GM21423 (cell line): ENCODE measurements around the gene TSFM.
A peak's percentile ranks its signal among the peaks of the same experiment; 100 is the strongest.

Experiments used
- ATAC-seq: cut with Tn5 transposase; IDR thresholded peaks from one replicate; pipeline ENCODE4 v1.9.1; 2021; ENCODE audit warnings: mild to moderate bottlenecking, moderate library complexity; ENCODE audit not compliant: unreplicated experiment

TSFM gene

DNA sequence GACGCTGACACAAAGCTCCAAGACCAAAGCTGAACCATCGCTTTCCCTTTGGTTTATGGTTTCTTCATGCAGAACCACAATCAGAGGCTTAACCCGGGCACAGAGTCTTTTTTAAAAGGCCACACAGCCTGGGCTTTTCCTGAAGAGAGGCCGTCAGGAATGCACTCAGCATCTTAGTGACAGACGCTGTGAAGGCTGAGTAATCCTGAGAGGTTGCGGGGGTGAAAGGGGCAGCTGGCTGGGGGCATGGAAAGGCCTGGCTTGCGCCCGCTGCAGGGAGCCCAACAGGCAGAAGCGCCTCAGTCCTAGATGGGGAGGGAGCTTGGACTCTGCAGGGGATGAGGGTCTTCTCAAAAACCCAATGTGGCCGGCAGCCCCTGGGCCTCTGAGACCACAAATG, 50.4 kb downstream of the TSFM start:
- no peak for ATAC-seq

DNA sequence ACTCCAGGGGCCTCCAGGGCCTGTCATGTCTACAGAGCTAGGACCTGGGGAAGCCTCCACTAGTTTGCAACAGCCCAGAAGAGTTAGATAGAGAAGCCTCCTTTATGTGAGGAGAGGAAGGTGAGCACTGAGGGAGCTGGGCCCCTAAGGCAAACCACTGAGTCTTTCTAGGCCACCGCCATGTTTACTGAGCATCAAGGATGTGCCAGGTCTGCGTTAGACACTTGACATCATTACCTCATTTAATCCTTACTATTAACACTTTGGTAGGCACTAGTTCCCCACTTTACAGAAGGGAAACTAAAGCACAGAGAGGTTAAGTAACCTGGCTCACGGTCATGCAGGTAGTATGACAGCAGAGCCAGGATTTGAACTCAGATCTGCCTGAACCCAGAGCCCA, 51.1 kb downstream of the TSFM start:
- no peak for ATAC-seq

DNA sequence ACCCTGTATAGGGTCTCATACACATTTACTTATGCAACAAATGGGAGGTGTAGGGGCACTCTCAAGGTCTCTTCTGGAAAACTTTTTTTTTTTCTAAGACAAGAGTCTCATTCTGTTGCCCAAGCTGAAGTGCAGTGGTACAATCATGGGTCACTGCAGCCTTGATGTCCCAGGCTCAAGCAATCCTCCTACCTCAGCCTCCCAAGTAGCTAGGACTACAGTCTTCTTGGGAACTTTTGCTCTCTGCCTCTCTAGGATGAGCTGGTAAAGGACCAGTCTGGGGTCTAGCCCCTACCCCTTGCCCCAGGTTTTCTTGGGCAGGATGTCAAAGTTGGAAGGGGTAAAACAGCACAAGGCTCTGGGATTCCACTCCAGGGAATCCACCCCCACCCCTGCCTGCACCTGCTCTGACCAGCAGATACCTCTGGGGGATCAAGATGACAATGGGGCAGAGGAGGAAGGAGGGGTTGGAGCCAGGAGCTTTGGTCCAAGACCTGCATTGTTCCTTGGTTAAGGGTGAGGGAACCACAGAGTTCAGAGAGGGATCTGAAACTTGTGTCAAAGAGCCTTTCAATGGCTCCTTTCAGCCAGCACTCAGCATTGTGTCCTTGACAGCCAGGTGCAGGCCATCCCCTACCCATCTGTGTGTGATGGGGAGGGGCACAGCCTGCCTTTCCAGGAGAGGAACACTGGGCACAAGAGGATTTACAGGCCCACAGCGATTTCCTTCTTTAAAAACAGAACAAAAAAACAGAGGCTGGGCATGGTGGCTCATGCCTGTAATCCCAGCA, 51.7 kb downstream of the TSFM start:
- ATAC-seq = no peak

DNA sequence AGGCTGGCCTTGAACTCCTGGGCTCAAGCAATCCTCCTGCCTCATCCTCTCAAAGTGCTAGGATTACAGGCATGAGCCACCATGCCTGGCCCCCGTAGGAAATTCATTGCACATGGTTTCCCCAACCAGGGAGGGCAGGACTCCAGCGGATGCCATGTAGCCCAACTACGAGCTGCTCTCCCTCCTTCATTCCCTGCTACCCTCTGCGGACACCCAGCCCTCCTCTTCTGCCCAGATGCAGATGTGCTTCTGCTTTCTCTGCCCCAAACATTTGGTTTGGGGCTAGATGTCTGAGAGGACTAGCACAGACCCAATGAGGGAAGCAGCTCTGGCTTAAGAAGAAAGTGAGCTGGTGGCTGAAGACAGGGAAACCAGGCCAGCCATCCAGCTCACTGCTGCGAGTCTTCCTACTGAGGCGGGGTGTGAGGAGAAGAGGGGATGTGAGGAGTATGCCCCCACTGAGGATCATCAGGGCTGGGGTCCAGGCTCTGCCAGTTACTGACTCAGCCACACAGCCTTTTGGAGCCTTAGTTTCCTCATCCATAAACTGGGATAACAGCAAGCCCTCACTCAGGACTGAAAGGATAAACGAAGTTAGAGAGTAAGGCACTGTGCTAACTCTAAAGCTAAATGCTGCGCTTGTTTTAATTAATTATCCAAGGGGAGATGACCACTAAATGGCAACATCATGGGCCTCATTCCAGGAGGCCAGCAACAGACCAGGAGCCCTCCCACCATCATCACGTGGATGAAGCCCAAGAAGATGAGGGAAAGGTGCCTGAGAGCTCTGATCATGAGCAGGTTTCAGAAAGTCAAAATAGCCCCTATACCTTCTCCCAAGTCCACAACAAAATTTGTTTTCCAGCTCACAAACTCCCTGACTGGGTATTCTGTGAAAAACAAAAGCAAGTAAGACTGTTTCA, 53.0 kb downstream of the TSFM start:
- no peak for ATAC-seq

DNA sequence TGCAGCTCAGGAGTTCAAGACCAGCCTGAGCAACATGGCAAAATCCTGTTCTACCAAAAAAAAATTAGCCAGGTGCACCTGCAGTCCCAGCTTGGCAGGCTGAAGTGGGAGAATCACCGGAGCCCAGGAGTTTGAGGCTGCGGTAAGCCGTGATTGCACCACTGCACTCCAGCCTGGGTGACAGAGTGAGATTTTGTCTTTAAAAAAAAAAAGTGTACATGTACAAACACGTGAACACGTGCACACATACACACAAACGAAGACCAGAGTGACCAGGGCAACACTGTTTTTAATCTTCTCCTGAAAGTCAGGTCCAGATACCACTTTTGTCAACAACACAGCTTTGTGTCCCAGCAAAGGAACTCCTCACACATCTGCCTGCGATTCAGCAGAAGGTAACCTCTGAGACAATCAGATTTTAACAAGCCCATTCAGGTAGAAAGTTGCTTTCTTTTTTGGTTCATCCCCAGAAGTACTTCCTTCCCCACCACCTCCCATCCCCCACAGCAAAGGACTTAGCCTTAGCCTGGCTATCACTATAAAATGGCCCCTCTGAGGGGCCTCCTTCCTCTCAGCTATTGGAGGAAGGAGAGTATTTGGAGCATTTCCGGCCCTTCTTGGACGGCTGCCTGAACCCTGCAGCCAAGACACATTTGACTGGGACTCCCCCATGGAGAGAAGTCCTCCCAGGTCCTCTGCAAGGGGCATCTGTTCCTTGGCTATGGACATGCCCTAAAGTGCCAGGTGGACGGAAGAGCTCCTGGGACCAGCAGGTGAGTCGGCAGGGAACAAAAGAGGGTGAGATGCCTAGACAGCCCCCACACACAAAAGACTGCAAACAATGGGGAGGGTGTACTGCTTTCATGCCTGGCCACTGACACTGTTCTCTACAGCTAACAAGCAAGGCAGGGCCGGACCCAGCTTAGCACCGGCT, 54.1 kb downstream of the TSFM start:
- ATAC-seq = peak; percentile 47

DNA sequence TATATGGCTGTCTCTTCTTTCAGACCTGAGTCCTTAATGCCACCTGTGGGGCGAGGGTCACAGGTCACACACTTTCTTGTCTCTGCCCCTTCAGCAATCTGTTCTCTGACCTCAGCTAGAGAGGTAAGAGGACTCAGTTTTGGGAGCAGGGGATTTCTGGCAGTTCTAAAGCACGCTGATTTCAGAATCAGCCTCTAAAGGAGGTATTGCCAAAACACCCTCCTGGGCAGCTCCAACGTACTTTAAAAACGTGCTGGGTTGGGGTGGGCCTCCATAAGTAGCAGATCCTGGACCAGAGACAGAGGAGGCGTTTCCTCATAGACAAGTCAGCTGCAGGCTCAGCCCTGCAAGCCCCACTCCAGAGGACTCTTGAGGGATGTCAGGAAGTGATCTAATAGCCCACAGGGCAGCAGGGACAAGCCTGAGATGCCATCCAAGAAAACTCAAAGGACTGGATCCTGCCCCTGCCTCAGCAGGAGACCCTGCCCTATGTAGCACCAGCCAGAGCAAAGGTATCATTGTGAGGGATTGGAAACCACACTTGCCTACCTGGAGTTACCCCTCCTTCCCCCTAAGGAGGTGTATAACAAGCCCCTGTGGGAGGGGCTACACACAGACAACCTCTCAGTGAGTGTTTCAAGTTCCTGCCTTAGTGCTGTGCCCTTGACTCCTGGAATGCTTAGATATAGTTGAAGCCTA, 55.4 kb downstream of the TSFM start:
- peak; percentile 28 for ATAC-seq

DNA sequence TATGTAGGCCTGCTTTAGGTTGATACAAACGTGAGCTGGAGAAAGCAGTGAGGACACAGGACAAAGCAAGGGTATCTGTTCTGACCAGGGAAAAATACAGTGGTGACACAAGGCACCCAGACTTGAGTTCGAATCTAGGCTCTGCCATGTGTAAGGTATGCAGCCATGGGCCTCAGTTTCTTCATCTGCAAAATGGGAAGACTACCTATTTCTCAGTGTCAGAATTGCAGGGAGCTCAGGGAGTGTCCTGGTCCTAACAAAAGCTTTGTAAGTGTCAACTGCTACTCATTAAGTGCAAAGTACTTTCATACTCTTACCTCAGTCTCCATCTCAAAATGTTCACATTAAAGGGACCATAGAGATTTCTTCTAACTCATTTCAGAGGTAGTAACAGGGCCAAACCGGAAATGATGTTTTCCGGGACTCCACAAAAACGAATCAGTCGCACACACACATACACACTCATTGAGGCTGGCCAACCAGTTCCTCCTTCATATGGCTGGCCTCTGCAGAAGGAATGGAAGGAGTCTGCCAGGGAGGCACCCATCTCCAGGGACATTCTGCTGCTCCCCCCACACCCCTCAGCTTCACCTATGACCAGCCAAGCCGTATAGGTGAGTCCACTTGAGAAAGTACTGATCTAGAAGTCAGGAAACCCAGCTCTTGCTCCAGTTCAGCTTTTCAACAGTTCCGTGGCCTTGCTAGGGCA, 56.2 kb downstream of the TSFM start:
- ATAC-seq = no peak

DNA sequence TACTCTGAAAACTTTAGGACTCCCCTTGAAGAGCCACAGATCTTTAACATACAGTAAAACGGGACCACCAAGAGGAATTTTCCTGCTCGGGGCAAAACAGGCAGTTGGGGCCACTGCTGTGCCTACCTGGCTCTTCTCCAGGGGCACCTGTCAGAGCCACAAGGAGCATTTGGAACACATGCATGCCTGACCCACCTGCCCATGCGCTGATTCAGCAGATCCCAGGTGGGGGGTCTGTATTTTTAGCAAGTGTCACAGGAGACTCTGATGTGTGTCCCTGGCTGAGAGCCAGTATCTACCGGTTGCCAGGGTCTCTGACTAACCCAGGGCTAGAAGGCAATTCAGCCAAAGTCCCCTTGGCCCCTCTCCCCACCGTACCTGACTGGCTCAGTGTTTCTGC, 57.4 kb downstream of the TSFM start:
- no peak for ATAC-seq

DNA sequence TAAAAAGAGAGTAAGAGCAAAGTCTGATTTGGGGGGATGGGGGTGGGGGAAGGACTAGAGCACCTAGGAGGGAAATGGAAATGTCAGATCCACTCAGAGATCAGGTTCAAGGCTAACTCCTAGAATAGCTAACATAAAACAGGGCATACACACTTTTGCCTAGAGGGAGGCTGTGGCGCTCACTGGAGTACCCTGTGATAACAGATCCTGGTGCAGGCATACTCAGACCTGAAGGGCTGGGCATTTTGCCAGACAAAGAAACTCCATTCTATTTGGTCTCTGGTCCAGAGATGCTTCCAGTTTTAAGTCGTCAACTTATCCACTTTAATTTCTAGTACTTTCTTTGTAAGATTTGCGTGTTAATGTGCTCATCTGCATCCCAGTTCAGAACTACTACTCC, 58.1 kb downstream of the TSFM start:
- no peak for ATAC-seq

DNA sequence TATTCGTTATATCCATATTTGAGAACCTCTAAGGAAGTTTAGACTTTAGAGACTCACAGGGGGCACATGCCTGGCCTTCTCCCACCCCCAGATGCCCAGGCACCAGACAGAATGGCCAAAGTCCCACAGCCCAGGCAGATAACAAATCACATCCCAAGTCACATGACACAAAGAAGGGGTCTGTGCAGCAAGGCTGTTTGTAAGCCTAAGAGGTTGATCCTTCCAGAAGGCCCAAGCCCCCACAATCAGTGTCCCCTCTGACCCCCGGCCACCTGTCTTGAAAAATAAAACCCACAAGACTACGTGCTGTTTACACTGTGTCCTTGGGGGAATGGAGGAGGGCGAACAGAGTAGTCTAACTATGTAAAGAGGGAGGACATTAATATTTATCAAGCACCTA, 58.9 kb downstream of the TSFM start:
- ATAC-seq = no peak

DNA sequence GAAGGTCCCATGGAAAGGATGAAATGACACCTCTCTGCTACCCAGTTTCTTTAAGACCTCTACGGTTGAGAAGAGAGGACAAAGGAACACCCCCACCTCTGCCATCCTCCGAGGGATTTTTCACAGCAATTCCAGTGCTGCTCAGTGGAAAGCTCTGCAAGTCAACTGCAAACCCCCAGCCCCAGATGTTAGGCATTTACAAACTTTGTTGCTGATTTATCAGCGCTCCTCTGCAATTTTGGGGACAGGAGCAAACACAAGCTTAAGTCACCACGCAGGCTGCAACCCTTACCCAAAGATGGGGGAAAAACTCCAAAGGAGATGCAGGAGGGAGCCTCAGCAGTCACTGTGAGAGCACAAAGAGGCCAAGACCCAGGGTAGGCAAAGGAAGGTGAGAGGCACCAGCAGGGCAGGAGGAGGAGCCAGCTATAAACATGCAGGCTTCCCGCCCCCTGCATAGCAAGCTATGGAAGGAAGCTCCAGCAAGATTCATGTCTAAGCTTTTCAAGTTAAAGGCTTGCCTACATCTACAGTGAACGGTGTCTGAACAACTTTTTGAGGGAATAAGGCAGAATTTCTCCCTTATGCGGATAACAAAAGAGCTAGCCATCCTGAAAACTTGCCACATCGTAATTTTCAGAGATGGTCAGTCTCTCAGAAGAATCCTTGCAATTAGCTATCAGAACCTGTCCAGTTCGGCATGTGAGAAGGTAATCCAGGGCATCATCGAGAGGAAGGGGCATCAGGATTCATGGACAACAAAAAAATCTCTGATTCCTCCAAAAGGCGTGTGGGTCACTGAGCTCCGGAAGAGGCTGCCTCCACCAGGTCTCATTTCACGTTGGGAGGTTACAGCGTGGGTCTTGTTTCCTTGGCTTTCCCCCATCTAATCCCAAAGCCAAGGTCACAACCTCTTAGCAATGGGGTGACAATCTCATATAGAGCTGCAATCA, 60.0 kb downstream of the TSFM start:
- ATAC-seq = no peak

DNA sequence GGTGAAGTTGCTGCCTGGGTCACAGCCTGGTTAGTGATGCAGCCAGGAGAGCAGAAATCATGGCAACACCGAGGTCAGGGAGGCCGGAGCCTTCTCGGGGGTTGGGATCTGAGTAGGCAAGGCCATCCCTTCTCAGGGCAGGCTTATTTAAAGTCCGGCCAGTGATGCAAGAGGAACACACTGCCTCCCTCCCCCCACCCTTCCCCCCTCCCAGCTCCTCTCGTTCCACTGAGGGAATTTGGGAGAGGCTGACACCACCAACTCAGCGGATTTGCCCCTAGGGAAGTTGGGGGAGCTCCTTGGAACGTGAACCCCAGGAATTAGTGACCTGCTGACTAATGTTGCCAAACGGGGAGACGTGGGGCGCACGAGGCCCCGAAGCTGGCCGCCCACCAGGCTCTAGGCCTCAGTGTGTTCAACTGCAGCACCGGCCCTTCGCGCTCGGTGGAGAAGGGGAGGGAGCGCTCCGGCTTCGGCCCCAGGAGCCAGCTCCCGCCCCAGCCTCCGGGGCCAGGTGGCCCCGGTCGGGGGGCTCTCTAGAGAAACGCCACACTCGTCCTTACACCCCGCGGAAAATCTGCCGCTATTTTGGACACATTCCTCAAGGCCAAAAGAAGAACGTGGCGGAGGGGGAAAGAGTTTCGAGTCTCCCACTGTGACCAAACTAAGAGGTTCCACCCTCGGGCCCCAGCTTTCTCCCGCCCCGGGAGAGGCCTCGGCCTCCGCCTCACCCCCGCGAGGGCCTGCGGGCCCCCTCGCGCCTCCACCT, 62.3 kb downstream of the TSFM start:
- no peak for ATAC-seq

DNA sequence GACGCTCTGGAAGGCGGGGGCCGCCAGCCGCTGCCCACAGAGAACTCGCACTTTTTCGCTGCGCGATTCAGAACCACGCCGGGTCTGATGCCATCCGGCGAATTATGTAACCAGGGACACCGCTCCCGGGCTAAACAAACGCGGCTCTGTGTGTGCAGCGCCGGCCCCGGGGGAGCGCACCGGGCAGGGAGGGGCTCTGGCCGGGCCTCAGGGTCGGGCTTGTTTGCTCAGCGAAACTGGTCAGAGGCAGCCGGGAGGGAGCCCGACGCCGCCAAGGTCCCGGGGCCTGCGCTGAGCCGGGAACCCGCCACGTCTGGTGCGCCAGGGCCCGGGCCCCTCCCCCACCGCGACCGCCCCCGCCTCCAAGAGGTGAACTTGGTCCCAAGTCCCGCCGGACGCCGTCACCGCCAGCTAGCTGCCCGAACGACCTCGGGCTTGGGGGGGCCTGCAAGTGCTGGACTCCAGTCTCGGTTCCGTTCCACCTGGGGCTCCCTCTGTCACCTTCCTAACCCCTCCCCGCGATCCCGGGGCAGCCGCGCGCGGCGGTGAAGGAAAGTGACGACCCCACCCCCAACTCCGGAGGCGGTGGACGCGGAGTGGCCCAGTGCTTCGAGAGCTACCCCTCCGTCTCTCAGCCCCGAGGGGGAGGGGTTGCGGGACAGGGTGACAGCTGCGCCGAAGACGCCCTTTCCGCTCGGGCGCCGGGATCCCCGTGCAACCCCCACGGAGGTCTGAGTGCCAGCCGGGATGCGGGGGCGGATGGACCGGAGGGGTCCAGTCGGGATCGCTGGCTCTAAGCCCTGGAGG, 63.1 kb downstream of the TSFM start:
- ATAC-seq = peak; percentile 25

DNA sequence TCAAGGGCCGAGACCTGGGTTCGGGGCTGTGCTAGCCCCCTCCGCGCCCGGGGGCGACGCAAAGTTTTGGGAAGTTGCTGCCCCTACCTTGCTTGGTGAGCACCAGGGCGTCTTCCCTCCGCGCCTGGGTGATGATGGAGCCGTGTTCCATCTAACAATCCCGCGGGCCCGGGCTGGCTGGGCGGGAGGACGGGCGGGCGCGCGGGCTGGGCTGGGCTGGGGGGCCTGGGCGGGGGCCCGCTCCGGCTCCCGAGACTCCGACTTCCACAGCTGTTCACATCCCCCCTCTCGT, 63.6 kb downstream of the TSFM start:
- ATAC-seq = peak; percentile 10

DNA sequence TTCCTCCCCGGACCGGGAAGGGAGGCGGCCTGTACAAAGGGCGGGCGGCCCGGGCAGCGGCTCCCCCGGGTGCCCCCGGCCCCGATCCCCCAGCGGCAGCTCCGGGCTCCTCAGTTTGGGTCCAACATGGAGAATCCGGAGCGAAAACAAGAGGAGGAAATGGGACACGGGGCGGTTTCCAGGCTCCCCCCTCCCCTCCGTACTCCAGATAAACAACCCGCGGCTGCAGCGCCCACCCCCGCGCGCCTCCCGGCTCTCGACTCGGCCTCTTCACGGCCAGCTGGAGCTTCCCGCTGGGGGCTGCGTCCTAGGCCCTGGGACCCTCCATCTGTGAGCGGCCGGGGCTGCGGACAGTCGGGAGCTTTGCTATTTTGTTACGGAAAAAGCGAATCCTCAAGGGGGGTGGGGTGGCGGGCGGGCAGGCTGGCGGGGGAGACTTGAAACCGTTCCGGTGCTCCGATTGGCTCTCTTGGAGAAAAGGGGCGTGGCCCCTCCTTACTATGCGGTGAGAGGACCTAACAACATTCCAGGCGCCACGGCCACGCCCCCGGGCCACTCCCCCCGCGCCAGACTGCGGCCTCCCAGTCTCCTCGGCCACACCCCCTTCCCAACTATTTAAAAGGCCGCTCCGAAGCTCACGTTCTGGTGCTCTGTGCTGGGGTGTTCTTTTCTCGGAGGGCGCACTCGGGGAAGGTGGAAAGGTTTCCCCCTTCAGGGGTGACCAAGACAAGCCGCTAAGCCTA, 64.2 kb downstream of the TSFM start, which contains the start of gene CTDSP2:
Gene CTDSP2 (minus strand): TSS at position 153 of the 743 bp plus-strand sequence. CDS start 294 bp downstream, outside the sequence.
- ATAC-seq = peak; percentile 34
